ENCODE results near the gene PRKCA.

Gene PRKCA

DNA sequence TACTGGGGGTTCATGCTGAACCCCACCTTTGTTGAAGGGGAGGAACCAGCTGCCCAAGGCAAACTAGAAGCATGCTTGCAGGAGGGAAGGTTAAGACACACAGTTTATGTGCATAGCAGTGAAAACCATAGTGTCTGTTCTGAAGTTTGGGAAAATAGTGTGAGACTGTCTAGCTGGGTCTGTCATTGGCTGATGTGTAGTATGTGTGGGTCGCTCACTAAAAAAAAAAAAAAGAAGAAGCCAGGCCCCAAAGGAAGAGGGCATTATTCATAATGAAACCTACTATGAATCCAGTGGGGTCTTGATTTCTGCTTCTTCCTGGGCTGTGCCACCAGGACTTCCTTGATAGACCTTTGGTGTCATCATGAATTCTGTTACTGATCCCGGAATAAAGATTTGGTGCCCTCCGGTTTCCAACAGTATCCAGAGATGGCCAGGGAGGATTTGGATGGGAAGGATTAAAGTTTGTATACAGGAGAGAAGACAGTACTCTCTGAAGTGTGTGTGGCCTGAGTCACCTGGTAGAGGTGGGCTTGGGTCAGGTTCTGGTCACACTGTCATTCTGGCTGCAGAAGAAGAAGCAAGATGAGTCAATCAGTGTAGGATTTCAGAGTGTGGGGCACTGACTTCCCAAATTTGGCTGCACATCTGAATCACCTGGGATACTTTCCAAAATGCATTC is 220.3 kb downstream of the PRKCA start:
- in situ Hi-C loops (cut with HindIII; ENCODE audit: low pct_ligation_motif_present, low sequenced_read_pairs), result no loop called here
- no peak for DNase-seq
- no peaks in the 10 kb centered on the region for H3K27me3 ChIP-seq (replicated peaks)
- TF ChIP-seq, protein P1, sequence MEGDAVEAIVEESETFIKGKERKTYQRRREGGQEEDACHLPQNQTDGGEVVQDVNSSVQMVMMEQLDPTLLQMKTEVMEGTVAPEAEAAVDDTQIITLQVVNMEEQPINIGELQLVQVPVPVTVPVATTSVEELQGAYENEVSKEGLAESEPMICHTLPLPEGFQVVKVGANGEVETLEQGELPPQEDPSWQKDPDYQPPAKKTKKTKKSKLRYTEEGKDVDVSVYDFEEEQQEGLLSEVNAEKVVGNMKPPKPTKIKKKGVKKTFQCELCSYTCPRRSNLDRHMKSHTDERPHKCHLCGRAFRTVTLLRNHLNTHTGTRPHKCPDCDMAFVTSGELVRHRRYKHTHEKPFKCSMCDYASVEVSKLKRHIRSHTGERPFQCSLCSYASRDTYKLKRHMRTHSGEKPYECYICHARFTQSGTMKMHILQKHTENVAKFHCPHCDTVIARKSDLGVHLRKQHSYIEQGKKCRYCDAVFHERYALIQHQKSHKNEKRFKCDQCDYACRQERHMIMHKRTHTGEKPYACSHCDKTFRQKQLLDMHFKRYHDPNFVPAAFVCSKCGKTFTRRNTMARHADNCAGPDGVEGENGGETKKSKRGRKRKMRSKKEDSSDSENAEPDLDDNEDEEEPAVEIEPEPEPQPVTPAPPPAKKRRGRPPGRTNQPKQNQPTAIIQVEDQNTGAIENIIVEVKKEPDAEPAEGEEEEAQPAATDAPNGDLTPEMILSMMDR (IDR thresholded peaks at IDR 0.05; ENCODE audit: low read depth, low read length, missing control alignments), result no peak
- H3K4me3 ChIP-seq (ENCODE audit: low read depth, low read length), result no peak overlapping the region
- H3K27ac ChIP-seq, result no peak overlapping the region
- H3K36me3 ChIP-seq (replicated peaks), result no peaks in the 10 kb centered on the region

DNA sequence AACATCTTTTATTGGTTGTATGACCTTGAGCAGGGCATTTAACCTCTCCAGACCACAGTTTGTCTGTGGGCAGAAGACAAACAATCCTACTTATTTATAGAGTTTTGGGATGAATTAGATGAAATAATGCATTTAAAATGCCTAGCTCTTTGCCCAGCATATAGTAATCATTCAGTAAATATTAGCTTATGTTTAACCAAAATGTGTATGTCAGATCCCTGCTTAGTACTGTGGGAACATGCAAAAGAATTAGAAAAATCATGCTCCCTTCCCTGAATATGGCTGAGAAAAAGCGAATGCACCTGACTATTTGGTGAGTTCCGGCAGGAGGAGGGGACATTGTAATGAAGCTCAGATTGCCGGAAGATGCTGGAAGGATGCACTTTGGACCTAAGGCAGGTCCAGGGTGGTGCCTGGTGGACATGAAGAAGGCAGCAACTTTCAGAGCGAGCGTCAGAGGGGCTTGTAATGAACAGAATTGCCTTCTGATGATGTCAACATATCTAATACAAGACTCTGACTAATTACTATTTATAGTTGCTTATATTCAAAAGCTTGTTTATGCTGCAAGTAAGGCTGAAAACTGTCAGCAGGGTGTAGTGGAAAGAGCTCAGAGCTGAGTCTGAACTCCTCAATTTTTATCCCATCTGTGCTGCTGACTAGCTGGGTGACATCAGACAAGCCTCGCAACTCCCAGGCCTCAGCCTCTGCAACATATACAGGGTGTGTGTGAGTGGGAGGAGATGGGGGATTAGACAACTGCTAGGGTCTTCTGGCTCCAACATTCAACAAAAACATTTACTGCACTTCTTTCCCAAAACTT is 221.2 kb downstream of the PRKCA start:
- Histone ChIP-seq H3K27me3 (replicated peaks) (no peaks in the 10 kb centered on the region), H3K27ac (no peak overlapping the region), H3K36me3 (replicated peaks) (no peaks in the 10 kb centered on the region), H3K4me3 (ENCODE audit: low read depth, low read length) (no peak overlapping the region)
- TF ChIP-seq, protein P1 (IDR thresholded peaks at IDR 0.05; ENCODE audit: low read depth, low read length, missing control alignments), result no peak
- in situ Hi-C loops (cut with HindIII; ENCODE audit: low pct_ligation_motif_present, low sequenced_read_pairs), result no loop called here
- DNase-seq, result no peak

DNA sequence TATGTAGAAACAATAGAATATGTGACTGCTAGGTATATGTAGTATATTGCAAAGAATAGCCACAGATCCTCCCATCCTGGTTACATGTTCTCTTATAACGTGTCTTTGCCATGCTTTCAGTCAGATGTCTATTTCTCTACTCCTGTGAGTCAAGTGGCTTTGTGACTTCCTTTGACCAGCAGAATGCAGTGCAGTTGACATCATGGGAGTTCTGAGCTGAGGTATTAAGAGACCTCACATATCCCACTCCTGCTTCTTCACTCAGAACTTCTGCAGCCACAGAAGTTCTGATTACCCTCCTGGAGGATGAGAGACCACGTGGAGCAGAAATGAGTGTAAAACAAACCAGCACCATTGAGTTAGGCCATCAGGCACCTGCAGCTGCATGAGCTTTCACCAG is 222.5 kb downstream of the PRKCA start:
- TF ChIP-seq, protein P1 (IDR thresholded peaks at IDR 0.05; ENCODE audit: low read depth, low read length, missing control alignments), result no peak
- H3K4me3 ChIP-seq (ENCODE audit: low read depth, low read length), result no peak overlapping the region
- in situ Hi-C loops (cut with HindIII; ENCODE audit: low pct_ligation_motif_present, low sequenced_read_pairs), result no loop called here
- DNase-seq, result no peak
- H3K36me3 ChIP-seq (replicated peaks), result no peaks in the 10 kb centered on the region
- no peak overlapping the region for H3K27ac ChIP-seq
- no peaks in the 10 kb centered on the region for H3K27me3 ChIP-seq (replicated peaks)

DNA sequence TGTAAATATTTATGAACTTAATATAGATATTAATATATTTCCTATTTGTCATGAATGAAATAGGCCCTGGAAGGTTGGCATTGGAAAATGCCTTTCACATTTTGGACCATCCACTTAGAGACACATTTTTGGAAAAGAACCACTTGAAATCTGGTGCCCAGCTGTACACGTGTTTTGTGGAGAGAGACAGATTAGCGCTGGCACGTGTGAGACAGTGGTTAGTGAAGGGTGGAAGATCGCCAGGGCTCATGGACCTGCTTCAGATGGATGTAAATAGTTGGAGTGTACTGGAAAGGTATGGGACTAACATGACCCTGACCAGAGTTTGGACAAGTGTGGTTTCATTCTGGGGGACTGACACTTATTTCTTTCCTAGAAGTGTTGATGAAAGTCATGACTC is 222.9 kb downstream of the PRKCA start:
- TF ChIP-seq, protein P1 (IDR thresholded peaks at IDR 0.05; ENCODE audit: low read depth, low read length, missing control alignments), result no peak
- in situ Hi-C loops (cut with HindIII; ENCODE audit: low pct_ligation_motif_present, low sequenced_read_pairs), result no loop called here
- no peaks in the 10 kb centered on the region for H3K36me3 ChIP-seq (replicated peaks)

DNA sequence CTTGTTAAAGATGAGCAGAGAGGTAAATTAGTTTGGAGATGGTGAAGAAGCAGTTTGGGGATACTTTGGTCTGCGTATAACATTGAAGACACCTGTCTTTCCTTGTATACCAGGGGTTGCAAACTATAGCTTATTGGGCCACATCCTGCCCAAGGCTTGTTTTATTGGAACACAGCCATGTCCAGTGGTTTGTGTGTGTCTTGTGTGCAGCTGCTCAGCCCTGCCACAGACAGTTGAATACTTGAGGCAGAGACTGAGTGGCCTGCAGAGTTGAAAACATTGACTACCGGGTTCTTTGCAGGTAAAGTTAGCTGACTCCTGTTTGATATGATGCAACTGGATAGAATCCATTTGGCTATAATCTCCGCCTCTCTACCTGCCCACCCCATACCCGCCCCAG is 224.4 kb downstream of the PRKCA start:
- TF ChIP-seq, protein P1 (IDR thresholded peaks at IDR 0.05; ENCODE audit: low read depth, low read length, missing control alignments), result no peak
- Histone ChIP-seq H3K27me3 (replicated peaks) (no peaks in the 10 kb centered on the region), H3K27ac (no peak overlapping the region), H3K36me3 (replicated peaks) (no peaks in the 10 kb centered on the region), H3K4me3 (ENCODE audit: low read depth, low read length) (no peak overlapping the region)
- no peak for DNase-seq
- in situ Hi-C loops (cut with HindIII; ENCODE audit: low pct_ligation_motif_present, low sequenced_read_pairs), result no loop called here

More for the DNA sequence above, 222.9 kb downstream of the PRKCA start:
- Histone ChIP-seq H3K27me3 (replicated peaks) (no peaks in the 10 kb centered on the region), H3K27ac (no peak overlapping the region), H3K4me3 (ENCODE audit: low read depth, low read length) (no peak overlapping the region)
- DNase-seq, result no peak

All from brain microvascular endothelial cell (primary cell).